GM12801 (cell line): ENCODE results near the gene CTNNA3.

Experiments used
- CTCF ChIP-seq: IDR thresholded peaks from one replicate; pipeline ENCODE4 v1.5.1; 2011; ENCODE audit warnings: control low read depth; ENCODE audit not compliant: insufficient read length; ENCODE audit errors: extremely low read depth

The CTNNA3 gene

GRCh38 chr10:66281327-66281726, 1414.7 kb downstream of the CTNNA3 start:
- no peak for TF ChIP-seq CTCF

- TF ChIP-seq CTCF: no peak
These were observed 1418.5 kb downstream of the CTNNA3 start for GRCh38 chr10:66277481-66277880.

- TF ChIP-seq CTCF: no peak
These were observed 1422.0 kb downstream of the CTNNA3 start for GRCh38 chr10:66273966-66274519.

- no peak for TF ChIP-seq CTCF
These were observed 1430.6 kb downstream of the CTNNA3 start for GRCh38 chr10:66265398-66265797.

GRCh38 chr10:66259836-66260235, 1436.2 kb downstream of the CTNNA3 start:
- TF ChIP-seq CTCF: no peak

GRCh38 chr10:66258693-66259092, 1437.3 kb downstream of the CTNNA3 start:
- no peak for TF ChIP-seq CTCF

- no peak for TF ChIP-seq CTCF
These were observed 1438.2 kb downstream of the CTNNA3 start for GRCh38 chr10:66257801-66258200.
